Measurements from ENCODE around the gene CARD10.

DNA sequence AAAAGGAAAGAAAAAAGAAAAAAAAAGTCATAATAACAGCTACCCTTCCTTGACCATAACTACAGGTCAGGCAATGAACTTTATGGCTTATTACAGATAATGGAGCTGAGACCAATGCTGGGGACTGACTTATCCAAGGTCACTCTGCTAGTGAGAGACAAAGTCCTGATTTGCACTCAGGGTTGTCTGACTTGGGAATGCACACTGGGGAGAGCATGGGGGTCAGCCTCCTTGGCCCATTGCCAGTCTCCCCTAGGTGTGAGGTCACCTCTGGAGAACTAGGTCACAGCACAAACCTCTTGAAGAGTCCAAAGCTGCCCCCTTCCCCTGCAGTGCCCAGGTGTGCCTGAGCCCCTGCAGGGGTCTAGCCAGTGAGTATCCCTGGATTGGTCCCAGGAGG is 35.8 kb upstream of the CARD10 start:
- TF ChIP-seq YY1 (IDR thresholded peaks at IDR 0.05) (no peak), EGR1 (IDR thresholded peaks at IDR 0.05; ENCODE audit: low read depth in 2 of 2) (no peak), RAD21 (IDR thresholded peaks at IDR 0.05) (no peak), JUND (IDR thresholded peaks at IDR 0.05) (no peak), FOXA2 (IDR thresholded peaks at IDR 0.05) (no peak), NR2F2 (IDR thresholded peaks at IDR 0.05) (no peak), TAF1 (conservative IDR thresholded peaks at IDR 0.05) (no peak), GABPA (IDR thresholded peaks at IDR 0.05 in 1 of 2, conservative IDR thresholded peaks at IDR 0.05 in 1 of 2) (no peak), RXRA (IDR thresholded peaks at IDR 0.05) (no peak)
- TF ChIP-seq, protein P1, sequence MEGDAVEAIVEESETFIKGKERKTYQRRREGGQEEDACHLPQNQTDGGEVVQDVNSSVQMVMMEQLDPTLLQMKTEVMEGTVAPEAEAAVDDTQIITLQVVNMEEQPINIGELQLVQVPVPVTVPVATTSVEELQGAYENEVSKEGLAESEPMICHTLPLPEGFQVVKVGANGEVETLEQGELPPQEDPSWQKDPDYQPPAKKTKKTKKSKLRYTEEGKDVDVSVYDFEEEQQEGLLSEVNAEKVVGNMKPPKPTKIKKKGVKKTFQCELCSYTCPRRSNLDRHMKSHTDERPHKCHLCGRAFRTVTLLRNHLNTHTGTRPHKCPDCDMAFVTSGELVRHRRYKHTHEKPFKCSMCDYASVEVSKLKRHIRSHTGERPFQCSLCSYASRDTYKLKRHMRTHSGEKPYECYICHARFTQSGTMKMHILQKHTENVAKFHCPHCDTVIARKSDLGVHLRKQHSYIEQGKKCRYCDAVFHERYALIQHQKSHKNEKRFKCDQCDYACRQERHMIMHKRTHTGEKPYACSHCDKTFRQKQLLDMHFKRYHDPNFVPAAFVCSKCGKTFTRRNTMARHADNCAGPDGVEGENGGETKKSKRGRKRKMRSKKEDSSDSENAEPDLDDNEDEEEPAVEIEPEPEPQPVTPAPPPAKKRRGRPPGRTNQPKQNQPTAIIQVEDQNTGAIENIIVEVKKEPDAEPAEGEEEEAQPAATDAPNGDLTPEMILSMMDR (IDR thresholded peaks at IDR 0.05; ENCODE audit: low read depth, low read length, missing input control), result no peak
- TF ChIP-seq, protein P2, sequence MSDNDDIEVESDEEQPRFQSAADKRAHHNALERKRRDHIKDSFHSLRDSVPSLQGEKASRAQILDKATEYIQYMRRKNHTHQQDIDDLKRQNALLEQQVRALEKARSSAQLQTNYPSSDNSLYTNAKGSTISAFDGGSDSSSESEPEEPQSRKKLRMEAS (IDR thresholded peaks at IDR 0.05), result no peak
- TF ChIP-seq, protein P3, sequence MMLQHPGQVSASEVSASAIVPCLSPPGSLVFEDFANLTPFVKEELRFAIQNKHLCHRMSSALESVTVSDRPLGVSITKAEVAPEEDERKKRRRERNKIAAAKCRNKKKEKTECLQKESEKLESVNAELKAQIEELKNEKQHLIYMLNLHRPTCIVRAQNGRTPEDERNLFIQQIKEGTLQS (IDR thresholded peaks at IDR 0.05), result no peak
- TF ChIP-seq, protein P4, sequence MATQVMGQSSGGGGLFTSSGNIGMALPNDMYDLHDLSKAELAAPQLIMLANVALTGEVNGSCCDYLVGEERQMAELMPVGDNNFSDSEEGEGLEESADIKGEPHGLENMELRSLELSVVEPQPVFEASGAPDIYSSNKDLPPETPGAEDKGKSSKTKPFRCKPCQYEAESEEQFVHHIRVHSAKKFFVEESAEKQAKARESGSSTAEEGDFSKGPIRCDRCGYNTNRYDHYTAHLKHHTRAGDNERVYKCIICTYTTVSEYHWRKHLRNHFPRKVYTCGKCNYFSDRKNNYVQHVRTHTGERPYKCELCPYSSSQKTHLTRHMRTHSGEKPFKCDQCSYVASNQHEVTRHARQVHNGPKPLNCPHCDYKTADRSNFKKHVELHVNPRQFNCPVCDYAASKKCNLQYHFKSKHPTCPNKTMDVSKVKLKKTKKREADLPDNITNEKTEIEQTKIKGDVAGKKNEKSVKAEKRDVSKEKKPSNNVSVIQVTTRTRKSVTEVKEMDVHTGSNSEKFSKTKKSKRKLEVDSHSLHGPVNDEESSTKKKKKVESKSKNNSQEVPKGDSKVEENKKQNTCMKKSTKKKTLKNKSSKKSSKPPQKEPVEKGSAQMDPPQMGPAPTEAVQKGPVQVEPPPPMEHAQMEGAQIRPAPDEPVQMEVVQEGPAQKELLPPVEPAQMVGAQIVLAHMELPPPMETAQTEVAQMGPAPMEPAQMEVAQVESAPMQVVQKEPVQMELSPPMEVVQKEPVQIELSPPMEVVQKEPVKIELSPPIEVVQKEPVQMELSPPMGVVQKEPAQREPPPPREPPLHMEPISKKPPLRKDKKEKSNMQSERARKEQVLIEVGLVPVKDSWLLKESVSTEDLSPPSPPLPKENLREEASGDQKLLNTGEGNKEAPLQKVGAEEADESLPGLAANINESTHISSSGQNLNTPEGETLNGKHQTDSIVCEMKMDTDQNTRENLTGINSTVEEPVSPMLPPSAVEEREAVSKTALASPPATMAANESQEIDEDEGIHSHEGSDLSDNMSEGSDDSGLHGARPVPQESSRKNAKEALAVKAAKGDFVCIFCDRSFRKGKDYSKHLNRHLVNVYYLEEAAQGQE (IDR thresholded peaks at IDR 0.05), result no peak
- TF ChIP-seq, protein P5, sequence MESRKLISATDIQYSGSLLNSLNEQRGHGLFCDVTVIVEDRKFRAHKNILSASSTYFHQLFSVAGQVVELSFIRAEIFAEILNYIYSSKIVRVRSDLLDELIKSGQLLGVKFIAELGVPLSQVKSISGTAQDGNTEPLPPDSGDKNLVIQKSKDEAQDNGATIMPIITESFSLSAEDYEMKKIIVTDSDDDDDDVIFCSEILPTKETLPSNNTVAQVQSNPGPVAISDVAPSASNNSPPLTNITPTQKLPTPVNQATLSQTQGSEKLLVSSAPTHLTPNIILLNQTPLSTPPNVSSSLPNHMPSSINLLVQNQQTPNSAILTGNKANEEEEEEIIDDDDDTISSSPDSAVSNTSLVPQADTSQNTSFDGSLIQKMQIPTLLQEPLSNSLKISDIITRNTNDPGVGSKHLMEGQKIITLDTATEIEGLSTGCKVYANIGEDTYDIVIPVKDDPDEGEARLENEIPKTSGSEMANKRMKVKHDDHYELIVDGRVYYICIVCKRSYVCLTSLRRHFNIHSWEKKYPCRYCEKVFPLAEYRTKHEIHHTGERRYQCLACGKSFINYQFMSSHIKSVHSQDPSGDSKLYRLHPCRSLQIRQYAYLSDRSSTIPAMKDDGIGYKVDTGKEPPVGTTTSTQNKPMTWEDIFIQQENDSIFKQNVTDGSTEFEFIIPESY (IDR thresholded peaks at IDR 0.05), result no peak

Data from liver (tissue), 3 donors.